Measurements from ENCODE around the gene CEMIP2.
A peak's percentile ranks its signal among the peaks of the same experiment; 100 is the strongest.
"Not testable (repeated sequence)": the region's sequence is repeated elsewhere in the genome, so short reads cannot be mapped to it uniquely, and the experiment has no call there.

CEMIP2 gene

DNA sequence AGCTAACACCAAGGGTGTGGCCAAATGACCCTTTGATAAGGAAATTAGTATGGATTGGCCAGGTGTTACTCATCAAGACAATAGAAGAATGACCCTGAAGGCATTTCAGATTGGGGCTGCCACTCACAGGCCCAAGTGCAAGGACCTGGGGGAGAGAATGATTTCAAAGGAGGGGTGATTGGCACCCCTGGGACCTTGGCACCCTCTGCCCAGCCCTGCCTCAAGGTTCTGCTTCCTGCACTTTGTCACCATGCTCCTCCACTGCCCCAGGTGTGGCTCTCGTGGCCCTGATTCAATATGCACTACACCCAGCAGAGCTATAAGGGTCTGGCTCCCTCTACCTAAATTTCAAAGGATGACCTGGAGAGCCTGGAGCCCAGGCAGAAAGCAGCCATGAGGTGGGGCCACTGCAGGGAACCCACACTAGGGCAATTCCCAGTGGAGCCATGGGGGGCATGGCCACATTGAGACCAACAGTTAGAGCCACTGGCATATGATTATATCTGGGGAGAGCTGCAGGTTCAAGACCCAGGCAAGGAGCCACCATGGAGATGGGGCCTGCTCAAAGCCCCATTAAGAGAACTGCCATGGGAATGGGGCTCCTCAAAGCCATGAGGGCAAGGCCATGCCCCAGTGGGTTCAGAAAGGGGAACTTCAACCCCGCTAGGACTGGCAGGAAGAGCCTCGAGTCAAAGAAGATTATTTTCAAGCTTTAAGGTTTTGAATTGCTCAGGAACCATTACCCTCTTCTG, 93.0 kb downstream of the CEMIP2 start:
- no peak for DNase-seq

GRCh38 chr9:71672573-71672972, 95.7 kb downstream of the CEMIP2 start:
- no peak for DNase-seq

DNA sequence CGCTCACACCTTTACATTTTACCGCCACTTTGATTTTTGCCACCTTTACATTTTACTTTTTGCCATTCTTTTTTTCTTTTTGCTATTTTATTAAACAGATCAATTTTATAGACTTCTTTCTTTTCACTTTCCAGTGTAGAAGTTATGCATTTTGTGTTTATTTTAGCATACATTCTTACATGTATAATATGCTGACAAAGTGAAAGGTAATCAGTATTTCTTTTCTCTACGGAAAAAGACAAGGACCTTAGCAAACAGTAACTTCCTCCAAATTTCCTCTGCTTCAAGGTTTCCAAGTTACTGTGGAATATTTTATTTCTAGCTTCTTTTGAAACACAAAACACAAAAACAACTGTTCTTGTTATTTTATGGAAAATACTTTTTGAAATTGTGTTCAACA, 97.0 kb downstream of the CEMIP2 start:
- DNase-seq = no peak

DNA sequence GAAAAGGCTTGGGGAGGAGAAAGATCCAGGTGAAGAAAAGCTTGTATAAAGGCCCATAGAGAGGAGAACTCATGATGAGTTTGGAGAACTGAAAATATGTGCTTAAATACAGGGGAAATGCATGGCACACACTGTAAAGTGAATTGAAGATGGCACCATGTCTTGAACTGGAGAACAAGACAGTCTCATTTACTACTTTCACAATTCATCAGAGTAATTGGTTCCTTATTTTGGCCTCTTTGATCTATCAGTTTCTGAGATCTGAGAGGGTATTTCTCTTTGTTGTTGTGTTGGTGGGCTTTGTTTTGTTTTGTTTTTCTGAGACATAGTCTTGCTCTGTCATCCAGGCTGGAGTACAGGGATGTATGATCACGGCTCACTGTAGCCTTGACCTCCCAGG, 98.2 kb downstream of the CEMIP2 start:
- DNase-seq = no peak

- no peak for DNase-seq
Measured at GRCh38 chr9:71669284-71669995, 98.9 kb downstream of the CEMIP2 start.

DNA sequence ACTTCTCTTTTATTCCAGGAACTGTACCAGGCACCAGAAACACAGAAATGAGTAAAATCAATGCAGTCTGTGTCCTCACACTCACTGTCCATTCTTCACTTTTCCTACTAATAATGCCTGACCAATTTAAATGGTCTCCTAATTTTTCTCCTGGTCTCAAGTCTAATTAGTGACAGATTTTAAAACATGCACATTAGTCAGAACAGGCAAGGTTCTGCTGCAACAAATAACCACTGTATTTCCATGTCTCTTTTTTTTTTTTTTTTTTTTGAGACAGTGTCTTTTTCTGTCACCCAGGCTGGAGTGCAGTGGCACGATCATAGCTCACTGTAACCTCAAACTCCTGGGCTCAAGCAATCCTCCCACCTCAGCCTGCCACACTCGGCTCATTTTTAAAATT, 99.6 kb downstream of the CEMIP2 start:
- no peak for DNase-seq

DNA sequence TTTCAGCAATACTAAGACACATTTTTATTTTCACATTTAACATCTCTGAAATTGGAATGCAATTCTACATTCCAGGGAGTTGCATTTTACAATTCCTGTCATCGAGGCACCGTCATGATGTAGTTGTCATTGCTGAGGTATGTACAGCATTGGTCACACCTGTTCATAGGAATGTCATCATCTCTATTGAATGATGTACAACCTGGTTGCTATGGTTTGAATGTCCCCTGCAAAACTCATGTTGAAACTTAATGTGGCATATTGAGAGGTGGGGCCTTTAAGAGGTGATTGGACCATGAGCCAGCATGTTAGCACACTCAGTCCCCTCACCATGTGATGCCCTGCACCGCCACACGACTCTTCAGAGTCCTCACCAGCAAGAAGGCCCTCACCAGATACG, 103.1 kb downstream of the CEMIP2 start:
- DNase-seq = no peak

- no peak for DNase-seq
Measured at GRCh38 chr9:71664566-71664965, 103.7 kb downstream of the CEMIP2 start.

DNA sequence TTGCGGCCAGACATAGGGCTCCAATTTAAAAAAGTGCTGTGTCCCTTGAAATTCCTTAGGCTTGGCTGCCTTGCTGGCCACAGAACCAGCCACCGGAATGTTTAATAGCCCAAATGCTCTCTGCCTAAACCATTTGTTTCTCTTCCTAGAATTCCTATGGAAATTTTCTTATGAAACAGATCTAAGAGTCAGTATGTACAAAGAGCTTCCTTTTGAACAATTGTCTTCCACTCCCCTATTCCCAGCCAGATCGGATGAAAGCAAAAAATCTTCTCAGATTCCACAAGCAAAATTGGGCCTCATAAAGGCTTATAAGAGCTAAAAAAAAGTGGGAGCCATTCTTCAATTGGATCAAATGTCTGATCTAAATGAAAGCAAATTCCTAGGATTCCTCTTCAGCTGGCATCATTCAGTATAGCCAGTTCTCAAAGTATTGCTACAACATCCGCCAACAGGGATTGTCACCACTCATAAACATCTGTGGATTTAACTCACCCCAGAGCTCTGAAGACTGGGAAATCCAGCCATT, 104.3 kb downstream of the CEMIP2 start:
- DNase-seq = no peak

DNA sequence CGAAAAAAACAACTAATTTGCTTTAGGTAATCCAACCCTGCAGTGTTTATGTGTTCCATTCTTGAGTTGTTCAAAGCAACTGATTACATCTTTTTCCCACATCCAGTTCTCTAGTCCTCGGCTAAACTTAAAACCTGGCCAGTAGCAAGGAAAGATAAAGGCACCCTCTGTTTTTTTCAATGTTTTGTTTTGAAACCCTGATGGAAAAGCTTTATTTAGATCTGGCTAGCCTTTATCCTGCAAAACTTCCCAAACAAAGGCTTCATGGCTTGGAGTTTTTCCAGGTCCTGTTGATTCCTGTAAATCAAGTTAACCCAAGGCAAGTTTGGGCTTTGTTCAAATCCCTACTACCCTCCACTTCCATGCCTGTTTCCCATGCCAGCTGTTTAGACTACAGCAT, 105.1 kb downstream of the CEMIP2 start:
- DNase-seq = no peak

DNA sequence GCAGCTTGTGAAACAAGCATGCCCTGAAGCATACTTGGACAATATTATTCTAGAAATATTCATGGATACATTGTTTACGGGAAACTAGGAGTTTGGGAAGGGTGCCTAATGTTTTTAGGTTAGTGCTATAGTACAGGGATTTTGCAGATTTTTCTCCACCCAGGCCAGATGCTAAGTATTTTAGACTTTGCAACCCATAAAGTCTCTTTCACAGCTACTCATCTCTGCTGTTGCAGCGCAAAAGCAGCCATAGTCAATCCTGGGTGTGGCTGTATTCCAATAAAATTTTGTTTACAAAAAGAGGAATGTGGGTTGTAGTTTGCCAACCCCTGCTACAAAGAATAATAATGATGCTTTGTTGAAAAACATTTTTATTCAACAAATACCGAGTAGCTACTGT, 106.2 kb downstream of the CEMIP2 start:
- DNase-seq = no peak

GRCh38 chr9:71657276-71657675, 111.0 kb downstream of the CEMIP2 start:
- DNase-seq = not testable (repeated sequence)

DNA sequence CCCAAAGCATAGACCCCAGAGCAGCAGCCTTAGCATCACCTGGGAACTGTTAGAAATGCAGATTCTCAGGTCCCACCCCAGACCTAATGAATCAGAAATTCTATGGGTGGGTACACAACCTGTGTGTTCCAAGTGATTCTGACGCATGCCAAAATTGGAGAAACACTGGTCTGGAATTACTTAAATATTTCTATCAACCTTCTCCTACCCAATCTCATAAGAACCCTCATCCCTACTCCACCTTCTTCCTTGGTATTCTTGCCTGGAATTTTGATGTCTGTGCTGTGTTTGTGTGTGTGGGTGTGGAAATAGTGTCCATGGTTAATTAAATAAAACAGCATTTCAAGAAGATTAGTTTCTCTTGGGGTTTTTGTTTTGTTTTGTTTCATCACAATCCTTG, 111.8 kb downstream of the CEMIP2 start:
- DNase-seq = no peak

DNA sequence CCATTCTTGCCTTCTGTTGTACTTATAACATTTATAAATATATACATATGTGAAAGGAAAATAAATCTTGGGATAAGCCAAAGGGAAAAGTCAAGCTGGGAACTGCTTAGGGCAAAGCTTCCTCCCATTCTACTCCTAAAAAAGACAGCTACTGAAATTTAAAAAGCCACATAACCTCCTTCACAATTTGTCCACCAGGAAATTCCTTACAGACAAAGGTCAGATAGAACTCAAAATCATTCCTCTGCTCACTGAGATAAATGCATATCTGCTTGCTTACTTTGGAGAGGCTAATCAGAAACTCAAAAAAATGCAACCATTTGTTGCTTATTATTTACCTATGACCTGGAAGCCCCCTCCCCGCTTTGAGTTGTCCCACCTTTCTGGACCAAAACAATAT, 112.5 kb downstream of the CEMIP2 start:
- DNase-seq = no peak

DNA sequence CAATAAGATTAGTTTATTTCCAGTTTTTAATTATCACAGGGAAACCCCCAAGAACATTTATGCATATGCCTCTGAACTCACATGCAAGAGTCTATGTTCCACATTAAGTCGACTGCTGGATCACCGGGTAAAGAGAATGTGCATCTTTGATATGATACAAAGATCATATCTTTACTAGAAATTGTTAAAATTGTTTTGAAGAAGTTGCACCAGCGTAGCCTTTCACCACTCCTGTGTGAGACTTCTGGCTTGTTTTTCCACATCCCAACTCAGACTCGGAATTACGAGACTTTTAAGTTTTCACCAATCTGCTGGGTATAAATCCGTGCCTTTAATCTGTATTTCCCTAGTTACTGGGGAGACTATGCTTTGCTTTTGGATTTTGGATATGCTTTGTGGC, 113.2 kb downstream of the CEMIP2 start:
- no peak for DNase-seq

GRCh38 chr9:71652480-71652879, 115.8 kb downstream of the CEMIP2 start:
- no peak for DNase-seq

DNA sequence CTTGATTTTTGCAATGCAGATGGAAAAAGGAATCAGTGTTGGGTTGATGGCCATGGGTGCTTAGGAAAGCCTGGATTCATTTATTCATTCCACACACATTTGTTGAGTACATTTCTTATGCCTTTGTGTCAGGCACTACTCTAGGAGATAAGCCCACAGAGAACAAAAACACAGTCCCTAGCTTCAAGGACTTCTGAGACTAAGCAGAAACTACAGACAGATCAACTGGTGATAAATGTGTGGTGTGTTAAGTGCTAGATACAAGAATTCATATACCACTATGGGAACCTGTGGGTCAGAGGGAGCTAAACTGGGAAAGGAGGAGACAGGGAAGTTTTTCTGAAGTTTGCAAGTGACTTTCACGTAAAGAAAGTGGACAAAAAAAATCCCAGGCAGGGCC, 119.9 kb downstream of the CEMIP2 start:
- DNase-seq = no peak

- DNase-seq = peak; percentile 40
Measured at GRCh38 chr9:71647094-71647591, 121.2 kb downstream of the CEMIP2 start.

DNA sequence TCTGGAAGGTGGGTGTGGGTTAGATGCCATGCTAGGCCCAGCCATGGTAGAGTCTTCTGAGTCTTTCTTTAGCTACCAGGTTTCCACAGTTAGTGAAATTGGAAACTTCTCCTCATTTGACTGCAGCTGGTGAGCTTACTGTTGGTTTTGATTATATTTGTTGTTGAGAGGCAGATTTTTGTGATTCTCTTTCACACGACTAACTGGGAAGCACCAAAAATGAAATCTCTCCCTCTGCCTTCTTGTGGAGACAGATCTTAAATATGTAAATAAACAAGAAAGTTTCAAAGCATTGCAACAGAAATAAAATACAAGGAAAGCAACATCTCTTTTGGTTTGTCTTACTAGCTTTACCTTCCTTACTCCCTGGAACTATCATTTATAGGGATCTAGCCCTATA, 122.2 kb downstream of the CEMIP2 start:
- no peak for DNase-seq

GRCh38 chr9:71644819-71645362, 123.4 kb downstream of the CEMIP2 start:
- no peak for DNase-seq

DNA sequence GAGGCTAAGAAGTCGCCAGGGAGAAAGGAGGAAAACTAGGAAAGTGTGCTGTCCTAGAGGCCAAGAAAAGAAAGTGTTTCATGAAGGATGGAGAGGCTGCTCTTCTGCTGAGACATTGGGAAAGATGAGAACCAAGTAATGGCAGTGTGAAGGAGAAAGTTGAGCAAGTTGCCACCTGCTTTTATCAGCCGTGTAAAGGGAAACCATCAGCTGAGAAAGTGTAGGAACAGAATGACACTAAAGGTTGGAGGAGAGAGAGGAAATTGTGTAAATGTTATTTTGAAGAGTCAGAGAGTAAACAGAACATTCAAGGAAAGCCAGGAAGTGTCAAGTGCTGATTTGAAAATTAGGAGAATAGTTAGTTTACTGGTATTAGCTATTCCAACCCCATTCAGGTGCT, 125.0 kb downstream of the CEMIP2 start:
- no peak for DNase-seq

GRCh38 chr9:71642056-71642455, 126.3 kb downstream of the CEMIP2 start:
- no peak for DNase-seq

- peak; percentile 58 for DNase-seq
Measured at GRCh38 chr9:71638627-71639026, 129.7 kb downstream of the CEMIP2 start.

DNA sequence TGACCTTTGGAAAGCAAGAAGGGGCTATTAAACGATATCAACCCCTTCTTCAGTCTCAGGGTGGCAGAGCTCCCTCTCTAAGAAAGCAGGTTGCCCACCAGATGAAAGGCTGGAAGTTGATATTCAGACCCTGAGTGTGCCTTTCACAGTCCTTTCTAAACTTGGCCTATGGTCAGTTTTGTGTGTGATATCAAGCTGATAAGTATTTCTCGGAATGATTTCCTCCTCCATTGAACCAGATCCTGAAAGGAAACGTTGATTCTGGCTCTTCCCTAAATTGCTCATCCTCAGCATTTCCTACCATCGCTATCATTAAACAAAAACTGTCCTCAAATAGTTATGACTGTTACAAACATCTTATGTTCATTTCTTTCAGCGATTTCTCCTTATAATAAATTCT, 130.4 kb downstream of the CEMIP2 start:
- DNase-seq = no peak

Measured in CD4-positive, alpha-beta T cell treated with Interleukin-15 for 1 hour (primary cell).